8988T (cell line): ENCODE data around the gene NT5C2.
"Not testable (repeated sequence)": the region's sequence is repeated elsewhere in the genome, so short reads cannot be mapped to it uniquely, and the experiment has no call there.

ENCODE experiments used
- DNase-seq: peaks from one replicate; pipeline ENCODE4 v3.0.0; 2011

Gene NT5C2

GRCh38 chr10:103155471-103156085, 37.5 kb downstream of the NT5C2 start:
- no peak for DNase-seq

GRCh38 chr10:103154521-103155299, 38.4 kb downstream of the NT5C2 start:
- no peak for DNase-seq

GRCh38 chr10:103153302-103154197, 39.5 kb downstream of the NT5C2 start:
- DNase-seq: no peak

GRCh38 chr10:103149991-103150622, 43.0 kb downstream of the NT5C2 start:
- no peak for DNase-seq

- DNase-seq: no peak
These were observed 45.4 kb downstream of the NT5C2 start for GRCh38 chr10:103147645-103148044.

- no peak for DNase-seq
These were observed 47.1 kb downstream of the NT5C2 start for GRCh38 chr10:103145860-103146466.

- DNase-seq: no peak
These were observed 48.0 kb downstream of the NT5C2 start for GRCh38 chr10:103145046-103145445.

GRCh38 chr10:103144041-103144440, 49.0 kb downstream of the NT5C2 start:
- DNase-seq: no peak

GRCh38 chr10:103143641-103144040, 49.4 kb downstream of the NT5C2 start:
- DNase-seq: not testable (repeated sequence)

- no peak for DNase-seq
These were observed 51.1 kb downstream of the NT5C2 start for GRCh38 chr10:103141950-103142349.

- DNase-seq: no peak
These were observed 52.6 kb downstream of the NT5C2 start for GRCh38 chr10:103140469-103140868.

GRCh38 chr10:103139803-103140202, 53.3 kb downstream of the NT5C2 start:
- DNase-seq: no peak

GRCh38 chr10:103135168-103135567, 57.9 kb downstream of the NT5C2 start:
- DNase-seq: not testable (repeated sequence)

- DNase-seq: no peak
These were observed 62.2 kb downstream of the NT5C2 start for GRCh38 chr10:103130910-103131309.

GRCh38 chr10:103130180-103130579, 62.9 kb downstream of the NT5C2 start:
- not testable (repeated sequence) for DNase-seq

- DNase-seq: no peak
These were observed 65.8 kb downstream of the NT5C2 start for GRCh38 chr10:103127241-103127640.

- no peak for DNase-seq
These were observed 67.5 kb downstream of the NT5C2 start for GRCh38 chr10:103125323-103126267.

GRCh38 chr10:103124420-103125096, 68.5 kb downstream of the NT5C2 start:
- DNase-seq: no peak

GRCh38 chr10:103123282-103124024, 69.6 kb downstream of the NT5C2 start:
- no peak for DNase-seq
